Stimulated activated CD8-positive, alpha-beta memory T cell treated with anti-CD3 and anti-CD28 coated beads, Interleukin-12 subunit alpha, Interleukin-12 subunit beta, amount 100 ng/mL, for 24 hours (primary cell): ENCODE data around the gene PLXDC2.

Experiments used
- DNase-seq: peaks from one replicate; pipeline ENCODE4 v3.0.0-alpha.2; 2020; ENCODE audit errors: extremely low read depth

Gene PLXDC2

DNA sequence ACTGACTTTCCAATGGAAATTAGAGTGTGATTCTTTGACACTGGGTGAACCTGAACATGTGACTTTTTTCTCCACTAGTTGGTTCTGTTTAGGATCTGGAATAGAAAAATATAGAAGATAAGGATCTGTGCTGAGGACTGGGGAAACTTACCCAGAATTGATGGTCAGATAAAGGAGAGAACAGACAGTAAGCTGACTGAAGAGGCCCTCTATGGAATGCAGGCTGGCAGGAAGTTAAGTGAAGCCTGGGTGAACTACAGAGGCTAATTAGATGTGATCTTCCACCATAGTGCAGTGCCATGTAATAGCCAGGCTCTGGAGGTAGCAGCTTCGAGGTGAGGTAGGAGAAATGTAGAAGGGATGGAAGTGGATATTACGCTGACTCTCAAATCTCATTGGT is 455.3 kb downstream of the PLXDC2 start:
- DNase-seq: no peak

DNA sequence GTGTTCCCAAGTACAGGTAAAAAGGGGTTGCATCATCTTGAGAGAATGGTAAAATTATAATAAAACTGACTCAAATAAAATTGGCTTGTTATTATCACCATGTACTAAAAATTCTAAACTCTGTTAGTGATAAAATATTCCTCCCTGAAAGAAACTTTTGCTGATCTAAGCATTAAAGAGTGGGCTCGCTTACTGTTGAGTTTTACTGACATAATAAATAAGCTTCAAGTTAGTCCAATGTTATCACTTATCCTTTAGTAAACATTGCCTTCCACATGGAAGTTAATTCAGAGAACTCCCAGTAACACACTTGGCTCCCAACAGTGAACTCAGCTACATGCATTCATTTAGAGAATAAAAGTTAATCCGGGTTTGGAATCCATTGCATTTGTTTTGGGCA is 456.4 kb downstream of the PLXDC2 start:
- DNase-seq: no peak

DNA sequence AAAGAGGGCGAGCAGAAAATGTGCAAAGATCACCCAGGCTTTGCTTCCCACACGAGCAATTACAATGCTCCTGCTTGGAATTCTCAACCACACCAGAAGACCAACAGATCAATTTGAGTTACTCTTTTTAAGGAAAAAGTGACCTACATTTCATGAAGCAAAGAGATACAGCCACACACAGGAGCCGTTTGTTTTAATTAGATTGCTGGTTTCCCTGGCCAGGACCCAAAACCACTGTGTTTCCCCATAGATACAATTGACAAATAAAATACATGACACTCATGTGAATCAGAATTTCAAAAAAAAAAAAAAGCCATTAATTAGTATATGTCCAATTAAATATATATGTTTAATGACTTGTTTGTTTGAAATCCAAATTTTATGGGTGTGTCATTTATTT is 458.3 kb downstream of the PLXDC2 start:
- DNase-seq: no peak

DNA sequence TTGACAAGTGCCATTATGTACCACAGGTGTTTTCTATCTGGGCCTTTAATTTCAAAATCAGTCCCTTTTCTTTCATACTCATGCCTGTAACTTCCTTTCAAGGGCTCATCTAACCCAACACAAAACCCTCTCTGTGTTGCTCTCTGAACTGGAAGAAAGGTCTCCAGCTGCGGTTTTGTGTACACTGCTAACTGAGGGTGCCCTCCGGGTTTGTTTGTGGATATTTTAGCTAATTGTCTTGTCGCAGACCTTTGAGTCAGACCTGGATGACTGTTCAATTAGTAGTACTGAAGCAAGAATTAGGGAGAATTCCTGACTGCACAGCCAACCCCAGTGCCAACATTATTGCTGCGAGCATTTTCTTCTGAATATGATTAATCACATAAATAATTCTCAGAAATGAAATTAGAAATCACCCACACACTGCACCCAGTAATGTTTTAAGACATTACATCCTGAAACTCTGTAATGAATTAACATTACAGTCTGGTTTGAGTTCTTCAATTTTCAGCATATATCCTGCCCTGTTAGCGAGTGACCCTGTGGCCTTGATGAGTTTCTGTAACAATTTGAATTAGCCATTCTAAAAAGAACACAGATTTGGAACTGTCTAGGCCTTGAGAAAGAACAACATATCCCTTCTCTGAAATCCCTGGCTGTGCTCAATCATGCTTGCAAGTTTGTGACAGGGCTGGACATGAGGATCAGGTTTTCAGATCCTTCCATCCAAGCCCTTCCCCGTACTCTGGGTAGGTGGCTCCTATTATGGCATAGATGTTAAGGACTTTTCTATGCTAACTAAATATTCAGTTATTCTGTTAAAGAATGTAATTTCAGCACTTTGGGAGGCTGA is 460.1 kb downstream of the PLXDC2 start:
- DNase-seq: no peak

DNA sequence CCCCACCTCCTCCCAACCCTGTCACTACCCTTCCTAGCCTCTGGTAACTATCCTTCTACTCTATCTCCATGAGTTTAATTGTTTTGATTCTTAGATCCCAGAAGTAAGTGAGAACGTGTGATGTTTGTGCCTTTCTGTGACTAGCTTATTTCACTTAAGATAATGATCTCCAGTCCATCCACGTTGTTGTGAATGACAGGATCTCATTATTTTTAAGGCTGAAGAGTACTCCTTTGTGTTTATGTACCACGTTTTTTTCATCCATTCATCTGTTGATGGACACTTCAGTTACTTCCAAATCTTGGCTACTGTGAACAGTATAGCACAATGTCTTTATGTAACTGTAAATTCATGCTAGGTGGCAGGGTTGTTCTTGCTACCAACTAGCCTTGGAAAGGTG is 461.6 kb downstream of the PLXDC2 start:
- no peak for DNase-seq

DNA sequence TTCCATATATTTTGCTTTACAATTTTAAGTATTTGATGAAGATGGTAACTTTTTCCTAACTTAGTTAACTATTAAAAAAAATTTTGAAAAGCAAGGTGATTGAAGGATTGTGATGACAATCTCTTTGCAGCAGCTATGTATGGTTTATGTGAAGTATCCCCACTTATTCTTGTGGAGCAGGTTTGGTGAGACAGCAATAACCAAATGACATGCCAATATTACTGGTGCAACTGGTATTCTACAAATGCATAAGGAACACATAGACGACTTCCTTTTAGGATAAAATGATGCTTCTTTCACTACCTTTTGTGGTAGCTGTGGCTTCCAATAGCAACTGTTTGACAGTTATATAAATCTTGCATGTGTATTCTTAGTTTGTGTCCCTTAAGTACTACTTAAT is 465.3 kb downstream of the PLXDC2 start:
- no peak for DNase-seq

DNA sequence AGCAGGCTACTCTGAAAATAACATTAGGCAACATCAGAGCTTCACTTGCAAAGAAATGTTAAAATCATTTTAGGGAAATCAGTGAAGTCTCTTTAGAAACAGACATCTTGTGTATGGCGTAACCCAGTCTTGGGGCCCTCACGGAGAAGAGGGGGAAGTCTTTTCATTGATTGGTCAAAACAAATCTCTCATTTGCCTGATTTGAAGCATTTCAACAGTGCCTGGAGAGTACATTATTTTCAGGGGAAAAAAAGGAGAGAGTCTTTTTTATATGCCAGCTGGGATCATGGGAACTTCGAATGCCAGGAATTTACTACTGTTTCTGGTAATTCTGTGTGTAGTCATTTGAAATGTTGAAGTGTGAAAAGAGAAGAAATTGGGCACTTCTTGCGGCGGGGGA is 471.4 kb downstream of the PLXDC2 start:
- DNase-seq: no peak

DNA sequence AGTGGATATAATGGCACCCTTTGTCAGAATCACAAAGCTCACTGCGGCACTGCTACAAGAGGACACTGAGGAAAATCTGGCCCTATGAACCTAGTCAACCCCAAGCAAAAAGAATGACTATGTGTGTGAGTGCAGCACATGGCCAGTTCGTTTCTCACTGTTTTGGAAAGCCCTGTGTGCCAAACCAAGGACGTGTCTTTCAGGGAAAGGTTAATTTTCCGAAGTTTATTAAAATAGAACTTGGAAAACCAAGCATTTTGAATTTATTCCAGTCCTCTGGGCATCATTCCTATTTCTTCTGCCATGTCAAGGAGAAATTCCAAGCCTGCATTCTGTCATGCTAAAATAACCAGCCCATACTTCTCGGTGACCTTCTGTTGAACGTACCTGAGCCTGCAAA is 471.8 kb downstream of the PLXDC2 start:
- no peak for DNase-seq

DNA sequence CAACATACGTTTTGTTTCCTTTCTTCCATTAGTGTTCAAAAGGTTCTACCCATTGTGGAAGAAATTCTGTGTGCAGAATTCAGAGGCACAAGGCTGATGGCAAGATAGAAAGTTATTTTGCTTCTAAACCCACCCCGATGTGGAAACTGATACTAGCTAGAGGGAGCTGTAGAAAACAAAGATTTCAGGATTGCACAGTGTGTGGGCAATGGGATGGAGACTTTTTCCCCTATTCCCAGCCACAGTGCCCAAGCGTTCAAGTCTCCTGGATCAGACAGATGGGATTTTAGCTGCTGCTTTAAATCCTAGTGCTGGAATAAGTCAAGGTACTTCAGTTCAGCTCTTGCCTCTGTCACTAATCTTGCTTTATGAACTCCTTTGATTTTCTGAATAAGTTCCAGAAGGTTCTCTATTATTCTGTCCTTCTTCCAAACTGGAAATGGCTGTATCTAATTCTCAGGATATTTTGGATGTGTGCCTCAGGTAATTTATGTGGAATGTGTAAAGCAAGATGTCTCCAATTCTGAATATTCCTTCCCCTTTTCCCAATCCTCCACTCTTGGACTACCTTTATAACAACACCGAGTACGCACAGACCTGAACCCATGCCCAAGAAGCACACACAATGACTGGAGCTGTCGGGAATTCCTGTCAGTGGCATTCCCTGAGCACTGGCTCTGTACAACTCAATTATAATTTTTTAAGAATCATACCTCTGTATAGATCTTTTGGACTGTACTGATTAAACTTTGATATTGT is 473.0 kb downstream of the PLXDC2 start:
- no peak for DNase-seq

DNA sequence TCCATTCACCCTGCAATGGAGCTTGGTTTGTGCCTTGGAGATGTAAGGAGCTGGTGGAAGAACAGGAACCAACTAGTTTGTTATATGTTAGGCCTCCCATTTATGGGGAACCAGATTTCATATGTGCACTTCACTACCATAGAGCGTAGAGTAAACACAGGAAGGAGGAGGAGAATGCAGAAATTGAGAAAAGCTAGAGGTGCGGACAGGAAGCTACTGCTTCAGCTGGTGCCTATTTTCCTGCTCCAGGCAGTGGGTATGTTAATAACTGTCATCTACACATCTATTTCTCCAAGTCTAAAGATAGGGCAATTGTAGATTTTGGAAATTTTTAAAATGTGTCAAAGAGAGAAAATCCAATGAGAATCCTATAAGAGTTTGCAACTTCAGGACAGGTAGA is 482.2 kb downstream of the PLXDC2 start:
- DNase-seq: no peak

DNA sequence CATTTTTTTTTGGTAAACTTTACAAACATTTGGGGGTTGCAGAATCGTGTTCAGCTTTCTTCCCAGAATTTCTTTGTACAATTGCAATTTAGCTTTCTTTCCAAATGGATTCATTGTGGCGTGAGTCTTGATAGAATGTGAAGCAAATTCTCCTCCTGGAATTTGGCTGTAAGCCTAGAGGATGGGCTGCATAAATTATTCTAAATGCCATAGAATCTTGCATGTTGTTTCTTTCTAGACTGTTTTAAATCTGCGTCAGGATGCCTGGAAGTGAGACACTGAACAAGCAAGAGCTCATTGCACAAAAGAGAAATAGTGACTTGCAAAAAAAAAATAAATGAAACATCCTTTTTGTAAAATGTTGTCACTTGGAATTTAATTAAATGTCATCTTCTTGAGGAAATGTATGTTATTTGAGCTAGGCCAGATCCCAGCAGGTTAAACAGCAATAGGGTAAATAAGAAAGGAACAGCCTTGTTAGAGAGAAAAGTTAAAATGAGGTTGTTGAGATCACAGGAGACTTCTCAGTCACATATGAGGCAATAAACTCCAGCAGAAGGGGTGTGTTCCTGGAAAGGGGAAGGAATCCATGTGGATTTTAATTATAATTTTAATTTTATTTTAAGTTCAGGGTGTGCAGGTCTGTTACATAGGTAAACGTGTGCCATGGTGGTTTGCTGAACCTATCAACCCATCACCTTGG is 483.0 kb downstream of the PLXDC2 start:
- no peak for DNase-seq

DNA sequence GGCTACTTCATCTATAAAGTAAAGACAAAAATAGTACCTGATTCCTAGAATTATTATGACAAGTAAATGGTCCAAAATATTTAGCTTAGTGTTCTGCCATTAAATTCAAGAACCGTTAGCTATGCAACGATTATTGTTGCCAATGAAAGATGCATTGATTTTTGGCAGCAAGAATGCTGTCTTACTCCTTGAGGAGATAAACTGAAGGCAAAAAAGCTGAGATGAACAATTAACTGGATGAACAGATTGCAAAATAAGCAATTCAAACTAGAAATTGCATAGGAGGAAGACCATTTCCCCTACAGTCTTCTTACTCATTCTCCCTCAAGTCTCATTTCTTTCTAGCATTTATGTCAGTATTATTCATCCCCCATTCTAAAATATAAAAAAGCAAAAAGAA is 484.5 kb downstream of the PLXDC2 start:
- no peak for DNase-seq

DNA sequence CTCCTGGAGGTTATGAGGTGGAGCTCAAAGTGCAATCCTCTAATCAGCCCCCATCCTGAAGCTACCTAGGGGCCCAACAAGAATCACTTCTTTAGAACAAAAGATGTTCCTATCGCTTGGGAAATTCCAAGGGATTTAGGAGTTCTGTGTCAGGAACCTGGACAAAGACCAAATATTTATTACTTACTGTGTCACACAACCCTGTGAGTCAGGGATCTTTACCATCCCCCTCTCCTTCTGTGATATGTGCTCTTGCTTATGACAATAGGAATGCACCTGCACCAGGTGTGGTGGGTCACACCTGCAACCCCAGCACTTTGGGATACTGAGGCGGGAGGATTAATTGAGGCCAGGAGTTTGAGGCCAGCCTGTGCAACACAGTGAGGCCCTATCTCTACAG is 485.8 kb downstream of the PLXDC2 start:
- no peak for DNase-seq

DNA sequence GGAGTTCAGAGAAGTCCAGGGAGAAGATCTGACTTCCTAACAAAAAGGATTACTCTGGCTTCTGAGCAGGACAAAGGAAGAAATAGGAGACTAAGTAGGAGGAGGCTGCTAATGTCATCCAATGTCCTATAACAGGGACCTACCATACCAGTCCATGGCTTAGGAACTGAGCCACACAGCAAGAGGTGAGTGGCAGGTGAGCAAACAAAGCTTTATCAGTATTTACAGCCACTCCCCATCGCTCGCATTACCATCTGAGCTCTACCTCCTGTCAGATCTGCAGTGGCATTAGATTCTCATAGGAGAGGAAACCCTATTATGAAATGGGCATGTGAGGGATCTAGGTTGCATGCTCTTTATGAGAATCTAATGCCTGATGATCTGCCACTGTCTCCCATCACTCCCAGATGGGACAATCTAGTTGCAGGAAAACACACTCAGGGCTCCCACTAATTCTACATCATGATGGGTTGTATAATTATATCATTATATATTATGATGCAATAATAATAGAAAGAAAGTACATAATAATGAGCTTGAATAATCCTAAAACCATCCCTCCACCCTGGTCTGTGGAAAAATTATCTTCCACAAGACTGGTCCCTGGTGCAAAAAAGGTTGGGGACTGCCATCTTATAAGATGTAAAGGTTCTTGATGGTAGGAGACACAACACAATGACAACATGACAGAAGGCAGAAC is 487.4 kb downstream of the PLXDC2 start:
- DNase-seq: no peak

DNA sequence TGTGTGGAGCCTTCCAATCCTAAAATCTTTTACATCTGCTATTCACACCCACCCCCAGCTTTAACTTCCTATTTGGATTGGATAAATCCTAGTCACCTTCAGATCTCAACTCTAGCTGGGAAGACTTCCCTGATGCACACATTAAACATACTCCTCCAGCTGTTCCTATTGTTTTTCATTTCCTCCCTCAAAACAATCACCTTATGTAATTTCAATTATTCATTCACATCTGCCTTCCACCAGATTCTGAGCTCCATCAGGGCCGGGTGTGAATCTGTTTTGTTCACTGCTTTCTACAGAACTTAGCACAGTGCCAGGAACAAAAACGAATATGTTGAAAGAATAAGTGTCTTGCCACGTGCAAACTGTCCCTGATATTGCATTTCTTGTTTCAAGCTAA is 497.4 kb downstream of the PLXDC2 start:
- no peak for DNase-seq

DNA sequence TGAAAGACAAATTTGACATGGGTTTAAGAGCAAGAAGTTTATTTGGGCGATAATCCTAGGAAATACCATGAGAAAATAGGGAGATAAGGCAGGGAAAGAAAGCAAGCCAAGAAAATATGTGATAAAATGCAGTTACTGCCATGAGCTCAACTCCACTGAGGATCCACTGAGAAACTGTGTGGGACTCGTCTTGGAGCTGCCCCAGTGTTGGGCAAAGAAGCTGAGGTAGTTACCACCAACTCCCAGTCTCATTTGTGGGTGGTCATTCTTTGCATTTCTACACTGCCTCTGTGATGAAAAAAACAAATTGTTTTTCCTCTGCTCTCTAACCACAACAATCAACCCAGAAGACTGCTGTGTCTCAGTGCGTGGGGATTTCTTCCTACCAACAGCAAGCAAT is 498.2 kb downstream of the PLXDC2 start:
- no peak for DNase-seq

DNA sequence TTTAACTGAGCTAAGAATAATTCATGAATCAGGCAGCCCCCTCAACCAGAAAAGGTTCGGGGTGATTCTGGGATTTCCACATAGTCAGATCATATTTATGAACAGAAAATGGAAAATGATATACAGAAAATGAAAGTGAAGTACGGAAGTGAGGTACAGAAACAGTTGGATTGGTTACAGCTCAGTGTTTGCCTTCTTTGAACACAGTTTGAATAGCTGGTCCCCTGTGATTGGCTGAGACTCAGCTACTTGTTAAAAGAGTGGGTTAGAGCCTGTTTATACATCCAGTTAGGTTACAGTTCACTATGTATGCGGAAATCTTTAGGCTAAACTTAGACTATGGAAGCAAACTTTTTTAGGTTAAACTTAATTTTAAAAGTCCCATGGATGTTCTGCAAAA is 511.7 kb downstream of the PLXDC2 start:
- no peak for DNase-seq

DNA sequence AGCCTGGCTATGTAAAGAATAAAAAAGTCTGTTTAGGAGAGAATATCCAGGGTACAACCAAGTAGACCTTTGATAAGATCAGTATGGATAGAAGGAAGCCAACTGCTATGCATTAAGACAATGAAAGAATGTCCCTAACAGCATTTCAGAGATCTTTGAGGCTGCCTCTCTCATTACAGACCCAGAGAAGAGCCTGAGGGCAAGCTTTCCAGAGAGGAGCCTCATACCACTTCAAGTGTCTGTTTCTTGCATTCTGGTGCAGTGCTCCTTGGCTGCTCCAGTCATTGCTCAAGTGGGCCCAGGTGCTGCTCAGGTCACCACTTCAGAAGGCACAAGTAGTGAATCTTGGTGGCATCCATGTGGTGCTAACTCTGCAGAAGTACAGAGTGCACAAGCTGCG is 514.0 kb downstream of the PLXDC2 start:
- DNase-seq: no peak

DNA sequence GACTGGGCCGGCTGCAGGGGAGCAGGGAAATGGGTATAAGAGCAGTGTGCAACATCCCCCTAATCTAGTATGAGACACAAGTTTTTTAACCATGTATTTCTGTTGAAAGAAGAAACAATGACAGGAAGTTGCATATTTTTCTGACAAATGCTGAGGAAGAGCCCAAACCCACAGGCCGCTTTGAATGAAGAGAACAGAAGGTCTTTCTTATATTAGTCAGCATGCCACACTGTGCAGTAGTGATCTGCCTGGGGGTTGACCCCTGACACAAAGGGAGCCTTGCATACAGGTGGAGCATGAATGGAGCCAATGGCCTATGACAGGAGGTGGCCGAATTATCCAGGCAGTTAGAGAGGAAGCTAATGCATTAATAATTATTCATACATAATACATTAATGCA is 518.3 kb downstream of the PLXDC2 start:
- DNase-seq: no peak
